H1 (cell line): ENCODE measurements around the gene EXD1. TPM values are rescaled to one million over a fixed set of nuclear protein-coding genes. Genes with fewer than 3 reads are reported as not detected.
"Not testable (repeated sequence)": the region's sequence is repeated elsewhere in the genome, so short reads cannot be mapped to it uniquely, and the experiment has no call there.

Experiments
- CTCF ChIA-PET: fragments of 300-600 bp; sonication (Branson Sonifier 250); formaldehyde crosslinking; loops from one replicate; lab custom pipeline; 2021; ENCODE audit not compliant: partially characterized antibody; lab: Charles Lee
- POLR2A ChIA-PET: fragments of 300-600 bp; sonication (Branson Sonifier 250); formaldehyde crosslinking; loops from one replicate; lab custom pipeline; 2021; ENCODE audit warnings: inconsistent platforms; ENCODE audit not compliant: partially characterized antibody; lab: Charles Lee
- DNase-seq, 2 experiments: peaks; one replicate each; pipeline versions ENCODE4 v3.0.0 to v3.0.0-alpha.2; 2010 to 2022; ENCODE audit warnings: low spot score in 2 of 2, low read depth in 1 of 2, mixed read lengths in 1 of 2
- FAIRE-seq: peaks from 2 replicates; lab custom pipeline; 2011; peaks lifted over from hg19 to GRCh38; lab: Jason Lieb, UNC
- H2AFZ ChIP-seq: 2 replicates; pipeline ENCODE4 v1.8.1; 2012; ENCODE audit warnings: low read length, inconsistent platforms
- H2AK5ac ChIP-seq: 2 replicates; pipeline ENCODE4 v1.6.1; 2013; ENCODE audit warnings: low read depth, low read length
- H2BK120ac ChIP-seq: replicated peaks from 2 replicates; pipeline ENCODE3; 2013; ENCODE audit warnings: low read depth, low read length, inconsistent platforms
- H2BK12ac ChIP-seq: 2 replicates; pipeline ENCODE4 v1.6.1; 2013; ENCODE audit warnings: low read depth, low read length
- H2BK15ac ChIP-seq: 2 replicates; pipeline ENCODE4 v1.6.1; 2013; ENCODE audit warnings: low read length
- H2BK20ac ChIP-seq: 2 replicates; pipeline ENCODE4 v1.6.1; 2013; ENCODE audit warnings: low read length
- H2BK5ac ChIP-seq: 2 replicates; pipeline ENCODE4 v1.6.1; 2013; ENCODE audit warnings: low read depth, low read length
- H3K14ac ChIP-seq: 2 replicates; pipeline ENCODE4 v1.6.1; 2013; ENCODE audit warnings: inconsistent platforms; ENCODE audit not compliant: insufficient read length
- H3K18ac ChIP-seq: 2 replicates; pipeline ENCODE4 v1.6.1; 2013; ENCODE audit warnings: low read length; ENCODE audit errors: extremely low read depth
- H3K23ac ChIP-seq: 2 replicates; pipeline ENCODE4 v1.6.1; 2013; ENCODE audit warnings: inconsistent platforms; ENCODE audit not compliant: insufficient read length
- H3K23me2 ChIP-seq: 2 replicates; pipeline ENCODE4 v1.6.1; 2013; ENCODE audit warnings: low read depth, low read length
- H3K27ac ChIP-seq: 2 replicates; pipeline ENCODE4 v1.6.1; 2011; ENCODE audit warnings: low read depth, low read length, inconsistent platforms
- H3K27me3 ChIP-seq, 4 experiments: replicated peaks in 1 of 4; 1 replicate in 1 of 4; 2 replicates in 3 of 4; pipeline versions ENCODE4 v1.6.1 to v1.8.1; 2011 to 2013; ENCODE audit warnings: low read length in 3 of 4, mild to moderate bottlenecking in 3 of 4, inconsistent platforms in 2 of 4, mixed read lengths in 2 of 4, moderate library complexity in 1 of 4; ENCODE audit not compliant: control insufficient read depth in 3 of 4, insufficient read depth in 3 of 4; ENCODE audit errors: extremely low read depth in 1 of 4
- H3K36me3 ChIP-seq, 4 experiments: 2 replicates each; pipeline versions ENCODE4 v1.6.1 to v1.8.1; 2011 to 2013; ENCODE audit warnings: mild to moderate bottlenecking in 4 of 4, low read length in 3 of 4, moderate library complexity in 2 of 4, control low read depth in 1 of 4, inconsistent platforms in 1 of 4; ENCODE audit not compliant: insufficient read depth in 4 of 4, control insufficient read depth in 2 of 4
- H3K4ac ChIP-seq: replicated peaks from 2 replicates; pipeline ENCODE3; 2013; ENCODE audit warnings: low read length, low read depth, mixed read lengths, inconsistent platforms; ENCODE audit not compliant: insufficient read length
- H3K4me1 ChIP-seq, 4 experiments: replicated peaks in 1 of 4; 1 replicate in 1 of 4; 2 replicates in 3 of 4; pipeline versions ENCODE4 v1.6.1 to v1.8.1; 2011 to 2013; ENCODE audit warnings: low read length in 3 of 4, inconsistent platforms in 2 of 4, mixed read lengths in 1 of 4; ENCODE audit not compliant: insufficient read depth in 4 of 4, control insufficient read depth in 3 of 4
- H3K4me2 ChIP-seq, 2 experiments: 2 replicates each; pipeline versions ENCODE4 v1.6.1 to v1.8.1; 2011 to 2013; ENCODE audit warnings: low read depth in 2 of 2, low read length in 2 of 2, control low read depth in 1 of 2, inconsistent platforms in 1 of 2, mild to moderate bottlenecking in 1 of 2; ENCODE audit not compliant: insufficient read depth in 1 of 2
- H3K4me3 ChIP-seq, 4 experiments: fragments of 200-600, 300-600 bp in 1 of 4; sonication (generic), shearing (Covaris generic), sonication (Bioruptor Twin) in 1 of 4; 2 replicates each; pipeline versions ENCODE4 v1.5.1 to v1.8.1; 2011 to 2016; ENCODE audit warnings: low read length in 4 of 4, low read depth in 3 of 4, control low read depth in 2 of 4, inconsistent platforms in 2 of 4, mild to moderate bottlenecking in 2 of 4, mixed read lengths in 1 of 4, moderate library complexity in 1 of 4; ENCODE audit not compliant: insufficient read depth in 2 of 4; ENCODE audit errors: extremely low read depth in 1 of 4
- H3K56ac ChIP-seq: replicated peaks from 2 replicates; pipeline ENCODE3; 2013; ENCODE audit warnings: low read depth, mild to moderate bottlenecking, mixed read lengths, low read length, inconsistent platforms; ENCODE audit not compliant: insufficient read length
- H3K79me1 ChIP-seq: 2 replicates; pipeline ENCODE4 v1.6.1; 2013; ENCODE audit warnings: low read depth, low read length, control low read depth
- H3K79me2 ChIP-seq, 2 experiments: 2 replicates each; pipeline versions ENCODE4 v1.6.1 to v1.8.1; 2012 to 2013; ENCODE audit warnings: low read length in 2 of 2, mild to moderate bottlenecking in 2 of 2, inconsistent platforms in 1 of 2; ENCODE audit not compliant: insufficient read depth in 2 of 2, control insufficient read depth in 1 of 2
- H3K9ac ChIP-seq, 4 experiments: replicated peaks in 1 of 4; 1 replicate in 1 of 4; 2 replicates in 3 of 4; pipeline versions ENCODE4 v1.6.1 to v1.8.1; 2011 to 2013; ENCODE audit warnings: low read depth in 3 of 4, low read length in 3 of 4, control low read depth in 2 of 4, mild to moderate bottlenecking in 2 of 4, moderate library complexity in 2 of 4, inconsistent platforms in 1 of 4; ENCODE audit errors: extremely low read depth in 1 of 4
- H3K9me3 ChIP-seq, 2 experiments: 2 replicates each; pipeline versions ENCODE4 v1.6.1 to v1.8.1; 2012 to 2013; ENCODE audit warnings: mild to moderate bottlenecking in 2 of 2, moderate library complexity in 2 of 2, control low read depth in 1 of 2, inconsistent platforms in 1 of 2, low read depth in 1 of 2, low read length in 1 of 2, mixed read lengths in 1 of 2; ENCODE audit not compliant: insufficient read depth in 2 of 2
- H4K20me1 ChIP-seq, 2 experiments: replicated peaks in 1 of 2; 2 replicates each; pipeline versions ENCODE3 to v1.8.1; 2011 to 2013; ENCODE audit warnings: inconsistent platforms in 2 of 2, low read length in 2 of 2, mild to moderate bottlenecking in 1 of 2; ENCODE audit not compliant: insufficient read depth in 2 of 2, control insufficient read depth in 1 of 2
- H4K5ac ChIP-seq: 2 replicates; pipeline ENCODE4 v1.6.1; 2013; ENCODE audit warnings: low read length, low read depth, mixed read lengths, inconsistent platforms; ENCODE audit not compliant: insufficient read length
- H4K8ac ChIP-seq: 2 replicates; pipeline ENCODE4 v1.8.0; 2013; ENCODE audit warnings: mild to moderate bottlenecking, moderate library complexity, low read length, inconsistent platforms; ENCODE audit not compliant: insufficient read depth; ENCODE audit errors: extremely low read depth
- H4K91ac ChIP-seq: replicated peaks from 2 replicates; pipeline ENCODE3; 2013; ENCODE audit warnings: low read length, mixed read lengths, inconsistent platforms; ENCODE audit not compliant: insufficient read length
- E2F6 ChIP-seq: IDR thresholded peaks from 2 replicates; pipeline ENCODE4 v1.6.1; 2012; ENCODE audit warnings: inconsistent platforms
- JUND ChIP-seq: IDR thresholded peaks from 2 replicates; pipeline ENCODE4 v1.6.1; 2011; ENCODE audit warnings: mild to moderate bottlenecking, improper control_type of control experiment, low read length
- NANOG ChIP-seq: IDR thresholded peaks from 2 replicates; pipeline ENCODE4 v1.6.1; 2011; ENCODE audit warnings: low read length, low read depth, mild to moderate bottlenecking, inconsistent platforms; ENCODE audit not compliant: insufficient read depth, poor library complexity, severe bottlenecking
- POLR2A ChIP-seq, 2 experiments: IDR thresholded peaks; 1 replicate in 1 of 2; 2 replicates in 1 of 2; pipeline ENCODE4 v1.6.1; 2011; ENCODE audit warnings: low read depth in 2 of 2, low read length in 2 of 2, mild to moderate bottlenecking in 2 of 2; ENCODE audit errors: control extremely low read depth in 1 of 2
- ZNF274 ChIP-seq: IDR thresholded peaks from 2 replicates; pipeline ENCODE4 v1.7.0; 2012; ENCODE audit warnings: low read length, borderline replicate concordance; ENCODE audit errors: extremely low read depth
- WGBS, 2 experiments: shearing (Covaris generic) in 1 of 2; methylation state at CpG; one replicate each; pipeline versions ENCODE4 v1.1.6 to v1.1.7; 2013 to 2015; ENCODE audit warnings: low lambda C conversion rate in 2 of 2, mixed read lengths in 2 of 2, inconsistent platforms in 1 of 2, low coverage in 1 of 2, missing lambda C conversion rate in 1 of 2; ENCODE audit not compliant: insufficient replicate concordance in 2 of 2, insufficient coverage in 1 of 2, insufficient read length in 1 of 2; ENCODE audit errors: extremely low coverage in 1 of 2, missing lambda C conversion rate in 1 of 2; 5-methylcytosine and 5-hydroxymethylcytosine counted together
- polyA plus RNA-seq, 7 experiments: library from polyadenylated mRNA; depleted of rRNA in 3 of 7; stranded (reverse) in 5 of 7; unstranded in 2 of 7; fragments of >200 nt in 5 of 7; fragments of 200-250 nt in 2 of 7; gene quantifications; 1 replicate in 5 of 7; 2 replicates in 1 of 7; 4 replicates in 1 of 7; pipeline versions ENCODE4 v1.2.1 to v1.2.3, GENCODE V29; 2011 to 2013; ENCODE audit warnings: missing spikeins in 2 of 7, mixed read lengths in 2 of 7
- total RNA-seq: library from RNA; stranded (reverse); fragmentation: NEBNext Ultra II Directional; extraction: Animal tissue kit (Norgen Biotek cat#: 25700); gene quantifications from 2 replicates; pipeline ENCODE4 v1.2.1, GENCODE V29; 2021

EXD1 gene
- total and polyA plus RNA-seq, 2 of the 8 experiments (the other 6 are each of a cell fraction or from before 2014, with no cell fraction given), result 0.06 to 0.54 TPM

GRCh38 chr15:41139619-41140018, 90.9 kb downstream of the EXD1 start (continued):
- TF ChIP-seq NANOG (no peak), E2F6 (no peak), ZNF274 (no peak), POLR2A (IDR thresholded peaks at IDR 0.05; ENCODE audit: control extremely low read depth in 1 of 2, low read depth in 2 of 2, low read length in 2 of 2) (no peak), JUND (no peak)

- H3K9me3 ChIP-seq, H3K23me2 ChIP-seq, FAIRE-seq, DNase-seq, H3K14ac ChIP-seq, H3K18ac ChIP-seq, H3K4ac ChIP-seq, H2BK20ac ChIP-seq, CTCF ChIA-PET, H2BK5ac ChIP-seq, H2BK120ac ChIP-seq, H4K20me1 ChIP-seq, H2AFZ ChIP-seq, H3K4me3 ChIP-seq, H4K8ac ChIP-seq, H3K4me1 ChIP-seq, H3K79me1 ChIP-seq, H3K79me2 ChIP-seq, H3K36me3 ChIP-seq, H3K56ac ChIP-seq, H2BK15ac ChIP-seq, H3K4me2 ChIP-seq, H4K5ac ChIP-seq, H2BK12ac ChIP-seq, H3K27me3 ChIP-seq, H3K23ac ChIP-seq, H3K9ac ChIP-seq, H4K91ac ChIP-seq, H2AK5ac ChIP-seq, H3K27ac ChIP-seq: not testable (repeated sequence)
- WGBS, 2 experiments, result 93% methylated on average over 7 of the region's 7 CpGs; no CpG with 5 or more reads in 1 of the 2 experiments
- POLR2A ChIA-PET, result interaction anchor here (2.8 kb wide), 1 partner anchor 23 kb away, joined by 10 read pairs; the partner anchor contains the start of gene INO80
Observed at GRCh38 chr15:41139112-41139511, 91.4 kb downstream of the EXD1 start.
